ENCODE results near the gene KLHL13.

Gene KLHL13

GRCh38 chrX:118000518-118000917, 116.1 kb downstream of the KLHL13 start:
- TF ChIP-seq ZFP30 (CRISPR knock-in tag; IDR thresholded peaks at IDR 0.05): no peak
- TF ChIP-seq SNAI2 (CRISPR knock-in tag; IDR thresholded peaks at IDR 0.05): no peak
- no peak for TF ChIP-seq GLIS3 (CRISPR knock-in tag; IDR thresholded peaks at IDR 0.05)
- no peak for TF ChIP-seq ESRRG (CRISPR knock-in tag; IDR thresholded peaks at IDR 0.05)
- TF ChIP-seq ZNF565 (CRISPR knock-in tag; conservative IDR thresholded peaks at IDR 0.05; ENCODE audit: low read depth): no peak
- TF ChIP-seq TCF4 (CRISPR knock-in tag; IDR thresholded peaks at IDR 0.05; ENCODE audit: borderline replicate concordance): no peak
- no peak for TF ChIP-seq ARNTL (CRISPR knock-in tag; IDR thresholded peaks at IDR 0.05; ENCODE audit: borderline replicate concordance, low read depth)
- no peak for TF ChIP-seq POU6F1 (CRISPR knock-in tag; IDR thresholded peaks at IDR 0.05; ENCODE audit: borderline replicate concordance, low read depth)
- no peak for TF ChIP-seq PATZ1 (CRISPR knock-in tag; IDR thresholded peaks at IDR 0.05; ENCODE audit: borderline replicate concordance)
- TF ChIP-seq ZC3H10 (CRISPR knock-in tag; IDR thresholded peaks at IDR 0.05): no peak
- no peak for TF ChIP-seq BACH2 (CRISPR knock-in tag; IDR thresholded peaks at IDR 0.05; ENCODE audit: borderline replicate concordance)
- no peak for TF ChIP-seq PPARA (CRISPR knock-in tag; IDR thresholded peaks at IDR 0.05; ENCODE audit: borderline replicate concordance)
- TF ChIP-seq CREB5 (CRISPR knock-in tag; IDR thresholded peaks at IDR 0.05; ENCODE audit: low read depth): no peak
- no peak for TF ChIP-seq CSRNP3 (CRISPR knock-in tag; IDR thresholded peaks at IDR 0.05)
- no peak for TF ChIP-seq RARB (CRISPR knock-in tag; IDR thresholded peaks at IDR 0.05)
- TF ChIP-seq ZNF8 (CRISPR knock-in tag; IDR thresholded peaks at IDR 0.05): no peak
- no peak for TF ChIP-seq TOX (CRISPR knock-in tag; IDR thresholded peaks at IDR 0.05; ENCODE audit: borderline replicate concordance)
- no peak for TF ChIP-seq OSR1 (CRISPR knock-in tag; IDR thresholded peaks at IDR 0.05)
- TF ChIP-seq ZFP3 (CRISPR knock-in tag; IDR thresholded peaks at IDR 0.05): no peak
- TF ChIP-seq ISL1 (CRISPR knock-in tag; IDR thresholded peaks at IDR 0.05): no peak
- ATAC-seq: no peak

- peak; percentile 80 for ATAC-seq
Measured at GRCh38 chrX:117998171-117998570, 118.4 kb downstream of the KLHL13 start.

More at GRCh38 chrX:117998171-117998570, 118.4 kb downstream of the KLHL13 start:
- TF ChIP-seq GLIS3 (CRISPR knock-in tag; IDR thresholded peaks at IDR 0.05) (no peak), ZC3H10 (CRISPR knock-in tag; IDR thresholded peaks at IDR 0.05) (no peak), ZNF70 (CRISPR knock-in tag; IDR thresholded peaks at IDR 0.05) (no peak), PATZ1 (CRISPR knock-in tag; IDR thresholded peaks at IDR 0.05; ENCODE audit: borderline replicate concordance) (no peak), ESRRG (CRISPR knock-in tag; IDR thresholded peaks at IDR 0.05) (no peak), CSRNP3 (CRISPR knock-in tag; IDR thresholded peaks at IDR 0.05) (no peak), TOX (CRISPR knock-in tag; IDR thresholded peaks at IDR 0.05; ENCODE audit: borderline replicate concordance) (no peak), TSHZ2 (CRISPR knock-in tag; IDR thresholded peaks at IDR 0.05) (no peak), BACH2 (CRISPR knock-in tag; IDR thresholded peaks at IDR 0.05; ENCODE audit: borderline replicate concordance) (no peak), ZNF565 (CRISPR knock-in tag; conservative IDR thresholded peaks at IDR 0.05; ENCODE audit: low read depth) (no peak), PPARA (CRISPR knock-in tag; IDR thresholded peaks at IDR 0.05; ENCODE audit: borderline replicate concordance) (no peak), ZFP30 (CRISPR knock-in tag; IDR thresholded peaks at IDR 0.05) (no peak), RARB (CRISPR knock-in tag; IDR thresholded peaks at IDR 0.05) (no peak), TCF4 (CRISPR knock-in tag; IDR thresholded peaks at IDR 0.05; ENCODE audit: borderline replicate concordance) (no peak), CSDC2 (CRISPR knock-in tag; IDR thresholded peaks at IDR 0.05) (no peak), ARNTL (CRISPR knock-in tag; IDR thresholded peaks at IDR 0.05; ENCODE audit: borderline replicate concordance, low read depth) (no peak), POU6F1 (CRISPR knock-in tag; IDR thresholded peaks at IDR 0.05; ENCODE audit: borderline replicate concordance, low read depth) (no peak), ISL1 (CRISPR knock-in tag; IDR thresholded peaks at IDR 0.05) (no peak)
